Urinary bladder (tissue), 4 donors: Measurements from ENCODE around the gene MORC3. TPM values are rescaled to one million over a fixed set of nuclear protein-coding genes. Genes with fewer than 3 reads are reported as not detected.
"Not testable (repeated sequence)": the region's sequence is repeated elsewhere in the genome, so short reads cannot be mapped to it uniquely, and the experiment has no call there.

Experiments used
- DNase-seq: peaks from one replicate; pipeline ENCODE4 v3.0.0-alpha.2; 2015; ENCODE audit errors: extremely low spot score
- H3K27ac ChIP-seq: one replicate; pipeline ENCODE4 v1.5.1; 2013; ENCODE audit warnings: low read depth, mild to moderate bottlenecking, moderate library complexity
- H3K36me3 ChIP-seq: one replicate; pipeline ENCODE4 v1.6.1; 2013; ENCODE audit warnings: mild to moderate bottlenecking, moderate library complexity; ENCODE audit not compliant: insufficient read depth
- H3K4me1 ChIP-seq: one replicate; pipeline ENCODE4 v1.6.1; 2013; ENCODE audit warnings: mild to moderate bottlenecking, moderate library complexity; ENCODE audit not compliant: insufficient read depth
- H3K4me3 ChIP-seq: one replicate; pipeline ENCODE4 v1.5.1; 2013; ENCODE audit warnings: low read depth, low read length
- WGBS: extraction: QIAGEN DNeasy Blood & Tissue Kit; methylation state at CpG from one replicate; pipeline ENCODE4 v1.1.7; 2013; 5-methylcytosine and 5-hydroxymethylcytosine counted together
- polyA plus RNA-seq: library from polyadenylated mRNA; stranded (reverse); fragments of 200-250 nt; gene quantifications from one replicate; pipeline ENCODE4 v1.2.3, GENCODE V29; 2013
- total RNA-seq: library from RNA; depleted of rRNA; stranded (reverse); fragments of >200 nt; gene quantifications from one replicate; pipeline ENCODE4 v1.2.3, GENCODE V29; 2014
- donor health status: healthy with polysubstance abuse.
- donor health status: healthy.

Gene MORC3
- total and polyA plus RNA-seq, 2 donors = 21.4 to 130 TPM

DNA sequence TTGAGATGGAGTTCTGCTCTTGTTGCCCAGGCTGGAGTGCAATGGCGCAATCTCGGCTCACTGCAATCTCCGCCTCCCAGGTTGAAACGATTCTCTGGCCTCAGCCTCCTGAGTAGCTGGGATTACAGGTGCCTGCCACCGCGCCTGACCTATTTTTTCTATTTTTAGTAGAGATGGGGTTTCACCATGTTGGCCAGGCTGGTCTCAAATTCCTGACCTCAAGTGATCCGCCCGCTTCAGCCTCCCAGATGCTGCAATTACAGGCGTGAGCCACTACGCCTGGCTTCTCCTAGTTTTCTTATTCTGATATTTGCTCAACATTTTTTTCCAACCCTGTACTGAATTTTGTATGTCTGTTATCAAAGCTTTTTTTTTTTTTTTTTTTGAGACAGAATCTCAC lies 62.7 kb downstream of the MORC3 start:
- 95% methylated on average over 10 of the region's 10 CpGs for WGBS
- DNase-seq, H3K4me1 ChIP-seq: not testable (repeated sequence)

GRCh38 chr21:36384885-36385232 lies 64.9 kb downstream of the MORC3 start:
- Histone ChIP-seq H3K4me3 (peak overlapping the region; percentile 74), H3K36me3 (peaks cover 3% of the 10 kb centered on the region), H3K27ac (no peak overlapping the region), H3K4me1 (no peaks in the 10 kb centered on the region)
- no peak for DNase-seq
- WGBS = 32% methylated on average over 8 of the region's 8 CpGs

More for the DNA sequence above, 62.7 kb downstream of the MORC3 start:
- H3K4me3 ChIP-seq, H3K36me3 ChIP-seq, H3K27ac ChIP-seq: not testable (repeated sequence)

GRCh38 chr21:36385233-36386030 lies 65.4 kb downstream of the MORC3 start, which contains the start of gene CHAF1B:
Gene CHAF1B (plus strand): TSS chr21:36385392. CDS start chr21:36386137, 745 bp downstream.
- peak; percentile 48 for DNase-seq
- Histone ChIP-seq H3K36me3 (peaks cover 2% of the 10 kb centered on the region), H3K4me3 (peak within 1 kb of the TSS; percentile 74), H3K27ac (no peak within 1 kb of the TSS), H3K4me1 (no peaks in the 10 kb centered on the region)
- 1% methylated on average over 77 of the region's 77 CpGs for WGBS

DNA sequence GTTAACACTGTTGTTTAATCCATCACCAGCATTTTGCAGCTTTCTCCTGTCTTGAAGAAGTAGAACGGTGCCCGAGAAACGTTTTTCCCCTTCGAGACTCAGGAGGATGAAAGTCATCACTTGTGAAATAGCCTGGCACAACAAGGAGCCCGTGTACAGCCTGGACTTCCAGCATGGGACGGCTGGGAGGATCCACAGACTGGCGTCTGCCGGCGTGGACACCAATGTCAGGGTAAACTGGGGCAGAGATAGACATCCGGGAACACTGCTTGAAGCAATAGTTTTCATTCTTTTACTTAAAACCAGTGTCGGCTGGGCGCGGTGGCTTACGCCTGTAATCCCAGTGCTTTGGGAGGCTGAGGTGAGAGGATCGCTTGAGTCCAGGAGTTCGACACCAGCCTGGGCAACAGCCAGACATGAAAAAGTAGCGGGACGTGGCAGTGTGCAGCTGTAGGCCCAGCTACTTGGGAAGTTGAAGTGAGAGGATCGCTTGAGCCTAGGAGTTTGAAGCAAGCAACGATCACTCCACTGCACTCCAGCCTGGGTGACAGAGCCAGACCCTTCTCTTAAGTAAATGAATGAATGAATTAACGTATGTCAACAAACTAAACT lies 66.1 kb downstream of the MORC3 start:
- no peak overlapping the region for H3K27ac ChIP-seq
- DNase-seq = no peak
- WGBS = 75% methylated on average over 21 of the region's 21 CpGs

GRCh38 chr21:36388096-36388495 lies 68.1 kb downstream of the MORC3 start:
- 96% methylated on average over 6 of the region's 6 CpGs for WGBS
- no peak for DNase-seq
- no peak overlapping the region for H3K27ac ChIP-seq
- H3K36me3 ChIP-seq = no peaks in the 10 kb centered on the region
- no peaks in the 10 kb centered on the region for H3K4me1 ChIP-seq
- no peak overlapping the region for H3K4me3 ChIP-seq

More for the DNA sequence above, 66.1 kb downstream of the MORC3 start:
- Histone ChIP-seq H3K4me1 (no peaks in the 10 kb centered on the region), H3K4me3 (peak overlapping the region; percentile 74), H3K36me3 (no peaks in the 10 kb centered on the region)

GRCh38 chr21:36388835-36389234 lies 68.8 kb downstream of the MORC3 start:
- 74% methylated on average over 10 of the region's 10 CpGs for WGBS
- no peak overlapping the region for H3K27ac ChIP-seq

GRCh38 chr21:36391649-36392048 lies 71.7 kb downstream of the MORC3 start:
- H3K4me1 ChIP-seq, H3K36me3 ChIP-seq, DNase-seq, H3K4me3 ChIP-seq, H3K27ac ChIP-seq: not testable (repeated sequence)
- WGBS = 95% methylated on average over 5 of the region's 6 CpGs

More at GRCh38 chr21:36388835-36389234, 68.8 kb downstream of the MORC3 start:
- H3K4me1 ChIP-seq = no peaks in the 10 kb centered on the region
- no peaks in the 10 kb centered on the region for H3K36me3 ChIP-seq
- no peak overlapping the region for H3K4me3 ChIP-seq
- no peak for DNase-seq

DNA sequence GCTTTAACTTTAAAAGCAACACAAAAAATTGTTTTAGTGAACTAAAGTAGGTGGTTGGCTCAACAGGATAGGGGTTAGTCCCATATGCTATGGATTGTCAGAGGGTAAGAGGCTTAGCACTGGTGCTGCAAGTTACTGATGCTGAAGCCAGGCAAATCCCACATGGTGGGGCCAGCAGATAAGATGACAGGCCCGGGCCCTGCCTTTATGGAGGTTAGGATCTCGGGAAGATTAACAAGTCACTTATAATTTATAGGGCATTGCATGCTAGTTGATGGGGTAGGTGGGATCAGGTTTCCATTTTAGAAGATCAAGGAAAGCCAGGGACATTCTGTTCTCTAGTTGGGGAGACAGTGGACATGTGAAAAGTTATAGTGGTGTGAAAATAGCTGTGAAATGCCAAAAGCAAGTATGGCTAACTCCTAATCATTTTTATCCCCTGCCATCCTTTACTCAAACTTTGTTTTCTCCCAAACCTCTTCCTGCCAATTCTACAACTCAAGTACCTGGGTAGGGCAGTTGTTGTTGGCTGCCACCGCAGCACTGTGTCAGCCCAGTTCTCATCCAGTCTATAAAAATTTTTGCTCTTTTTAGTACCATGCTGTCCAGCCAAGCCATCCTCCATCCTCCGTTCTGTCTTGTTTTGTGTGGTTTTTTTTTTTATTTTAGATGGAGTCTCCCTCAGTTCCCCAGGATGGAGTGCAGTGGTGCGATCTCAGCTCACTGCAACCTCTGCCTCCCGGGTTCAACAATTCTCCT lies 75.5 kb downstream of the MORC3 start:
- WGBS = 76% methylated on average over 6 of the region's 6 CpGs
- no peaks in the 10 kb centered on the region for H3K4me1 ChIP-seq
- H3K4me3 ChIP-seq = no peak overlapping the region
- H3K36me3 ChIP-seq = no peaks in the 10 kb centered on the region
- H3K27ac ChIP-seq = no peak overlapping the region
- DNase-seq = no peak

DNA sequence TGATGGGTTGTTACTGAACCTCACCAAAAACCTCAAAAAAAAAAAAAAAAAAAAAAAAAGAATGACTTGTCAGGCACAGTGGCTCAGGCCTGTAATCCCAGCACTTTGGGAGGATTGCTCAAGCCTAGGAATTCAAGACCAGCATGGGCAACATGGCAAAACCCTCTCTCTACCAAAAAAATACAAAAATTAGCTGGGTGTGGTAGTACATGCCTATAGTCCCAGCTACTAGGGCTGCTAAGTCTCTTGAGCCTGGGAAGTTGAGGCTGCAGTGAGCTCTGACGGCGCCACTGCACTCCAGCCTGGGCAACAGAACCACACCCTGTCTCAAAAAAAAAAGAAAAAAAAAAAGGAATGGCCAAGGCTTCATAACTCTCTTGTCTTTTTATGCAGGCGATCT lies 76.3 kb downstream of the MORC3 start:
- Histone ChIP-seq H3K4me1 (no peaks in the 10 kb centered on the region), H3K36me3 (no peaks in the 10 kb centered on the region), H3K27ac (no peak overlapping the region), H3K4me3 (no peak overlapping the region)
- DNase-seq = no peak
- WGBS = 84% methylated on average over 3 of the region's 3 CpGs

DNA sequence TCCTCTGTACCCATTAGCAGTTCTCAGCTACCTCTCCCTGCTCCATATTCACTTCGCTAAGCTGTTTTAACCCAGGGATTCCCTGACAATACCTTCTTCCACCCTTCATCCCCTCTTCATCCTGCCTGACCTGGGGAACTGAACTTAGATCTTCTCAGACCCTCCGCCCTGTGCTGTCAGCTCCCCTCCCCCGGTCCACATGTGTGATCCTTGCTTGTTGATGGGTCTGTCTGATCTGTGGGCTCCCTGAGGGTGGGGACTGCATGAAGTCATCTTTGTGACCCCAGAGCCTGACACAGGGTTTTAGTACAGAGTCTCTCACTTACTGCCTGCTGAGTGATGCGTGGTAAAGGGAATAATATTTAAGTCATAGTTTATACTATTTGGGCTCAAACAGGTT lies 77.0 kb downstream of the MORC3 start:
- H3K4me3 ChIP-seq = no peak overlapping the region
- no peaks in the 10 kb centered on the region for H3K36me3 ChIP-seq

DNA sequence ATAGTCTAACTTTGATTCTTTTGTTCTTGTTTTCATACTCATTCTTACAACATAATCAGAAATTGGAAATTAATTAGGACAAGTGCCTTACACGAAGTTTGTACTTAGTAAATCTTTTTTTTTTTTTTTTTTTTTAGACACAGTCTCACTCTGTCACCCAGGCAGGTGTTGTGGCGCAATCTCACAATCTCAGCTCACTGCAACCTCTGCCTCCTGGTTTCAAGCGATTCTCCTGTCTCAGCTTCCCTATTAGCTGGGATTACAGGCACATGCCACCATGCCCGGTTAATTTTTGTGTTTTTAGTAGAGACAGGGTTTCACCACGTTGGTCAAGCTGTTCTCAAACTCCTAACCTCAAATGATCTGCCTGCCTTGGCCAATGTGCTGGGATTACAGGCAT lies 77.6 kb downstream of the MORC3 start:
- H3K4me1 ChIP-seq = no peaks in the 10 kb centered on the region
- no peak overlapping the region for H3K27ac ChIP-seq
- WGBS = 94% methylated on average over 5 of the region's 5 CpGs
- no peak for DNase-seq
- no peak overlapping the region for H3K4me3 ChIP-seq
- H3K36me3 ChIP-seq = no peaks in the 10 kb centered on the region

More for the DNA sequence above, 77.0 kb downstream of the MORC3 start:
- Histone ChIP-seq H3K4me1 (no peaks in the 10 kb centered on the region), H3K27ac (no peak overlapping the region)
- 97% methylated on average over 4 of the region's 4 CpGs for WGBS
- DNase-seq = no peak

DNA sequence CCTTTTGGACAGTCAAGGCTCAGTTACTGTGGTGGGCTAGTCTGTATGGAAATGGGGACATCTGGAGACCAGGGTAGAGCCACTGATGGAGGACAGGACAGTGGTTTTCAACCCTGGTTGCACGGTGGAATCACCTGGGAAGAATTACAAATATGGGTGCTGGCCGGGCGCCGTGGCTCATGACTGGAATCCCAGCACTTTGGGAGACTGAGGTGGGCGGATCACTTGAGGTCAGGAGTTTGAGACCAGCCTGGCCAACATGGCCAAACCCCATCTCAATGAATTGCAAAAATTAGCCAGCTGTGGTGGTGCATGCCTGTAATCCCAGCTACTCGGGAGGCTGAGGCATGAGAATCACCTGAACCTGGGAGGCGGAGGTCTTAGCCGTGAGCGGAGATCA lies 79.7 kb downstream of the MORC3 start:
- not testable (repeated sequence) for H3K4me1 ChIP-seq, H3K27ac ChIP-seq, H3K36me3 ChIP-seq, H3K4me3 ChIP-seq, DNase-seq
- 98% methylated on average over 9 of the region's 9 CpGs for WGBS

DNA sequence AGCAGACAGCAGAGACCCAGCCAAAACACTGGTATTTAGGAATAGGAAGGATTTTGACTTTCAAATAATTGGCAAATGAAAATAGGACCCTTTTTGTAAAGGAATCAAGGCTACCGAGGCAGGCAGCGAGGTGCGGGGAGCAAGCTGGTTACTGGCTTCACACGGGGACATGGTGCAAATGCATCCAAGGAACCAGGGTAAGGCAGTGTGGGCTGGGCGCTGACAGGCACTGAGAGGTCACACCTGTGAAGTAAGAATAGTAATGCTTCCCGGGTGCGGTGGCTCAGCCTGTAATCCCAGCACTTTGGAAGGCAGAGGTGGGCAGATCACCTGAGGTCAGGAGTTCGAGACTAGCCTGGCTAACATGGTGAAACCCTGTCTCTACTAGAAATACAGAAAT lies 80.7 kb downstream of the MORC3 start:
- no peak for DNase-seq
- Histone ChIP-seq H3K27ac (no peak overlapping the region), H3K4me1 (no peaks in the 10 kb centered on the region), H3K4me3 (no peak overlapping the region), H3K36me3 (no peaks in the 10 kb centered on the region)
- WGBS = 89% methylated on average over 8 of the region's 8 CpGs

DNA sequence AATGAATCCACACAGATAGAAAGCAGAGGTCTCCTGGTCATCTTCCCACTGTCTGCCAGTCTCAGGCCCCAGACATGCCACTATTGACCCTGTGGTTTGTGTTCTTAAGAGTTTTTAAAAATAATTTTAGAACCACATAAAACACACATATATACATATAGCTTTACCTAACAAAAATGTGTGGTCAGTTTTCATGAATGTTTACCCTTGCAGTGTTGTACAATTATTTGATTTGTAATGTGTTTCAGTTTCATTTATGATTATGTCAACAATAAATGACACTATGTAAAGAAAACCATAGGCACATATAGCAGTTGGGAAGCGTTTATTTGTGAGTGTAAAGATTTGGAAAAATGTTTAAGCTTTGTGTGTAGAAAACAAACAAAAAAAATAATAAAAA lies 82.3 kb downstream of the MORC3 start:
- H3K4me3 ChIP-seq = no peak overlapping the region
- no peak overlapping the region for H3K27ac ChIP-seq
- H3K4me1 ChIP-seq = no peaks in the 10 kb centered on the region
- 84% methylated on average over 1 of the region's 1 CpG for WGBS
- DNase-seq = no peak
- no peaks in the 10 kb centered on the region for H3K36me3 ChIP-seq
